Ascending aorta (tissue), 2 donors: ENCODE measurements around the gene COPG2. TPM values are rescaled to one million over a fixed set of nuclear protein-coding genes. Genes with fewer than 3 reads are reported as not detected.
"Not testable (repeated sequence)": the region's sequence is repeated elsewhere in the genome, so short reads cannot be mapped to it uniquely, and the experiment has no call there.

Experiments
- DNase-seq, 2 donors: peaks; one replicate each; pipeline ENCODE4 v3.0.0-alpha.2; 2019; ENCODE audit warnings: low spot score in 2 of 2
- H3K27ac ChIP-seq, 2 donors: fragments of 200-600 bp; sonication (generic); one replicate each; pipeline ENCODE4 v1.5.1; 2016 to 2017; ENCODE audit warnings: mild to moderate bottlenecking in 1 of 2
- H3K27me3 ChIP-seq: fragments of 200-600 bp; sonication (generic); one replicate; pipeline ENCODE4 v1.5.1; 2017
- H3K36me3 ChIP-seq, 2 donors: fragments of 200-600 bp; sonication (generic); one replicate each; pipeline ENCODE4 v1.5.1; 2016
- H3K4me1 ChIP-seq, 2 donors: fragments of 200-600 bp; sonication (generic); one replicate each; pipeline ENCODE4 v1.5.1; 2016 to 2017; ENCODE audit warnings: mild to moderate bottlenecking in 1 of 2
- H3K4me3 ChIP-seq, 2 donors: fragments of 200-600 bp; sonication (generic); one replicate each; pipeline ENCODE4 v1.5.1; 2016 to 2017; ENCODE audit warnings: mild to moderate bottlenecking in 1 of 2
- H3K9me3 ChIP-seq, 2 donors: fragments of 200-600 bp; sonication (generic); one replicate each; pipeline ENCODE4 v1.5.1; 2016
- CTCF ChIP-seq, 3 experiments: fragments of 200-600 bp in 2 of 3; fragments of 450-650 bp in 1 of 3; sonication (generic) in 2 of 3; IDR thresholded peaks; one replicate each; pipeline ENCODE4 v1.5.1; 2016 to 2019; ENCODE audit warnings: antibody characterized with exemption in 3 of 3, mild to moderate bottlenecking in 1 of 3, moderate library complexity in 1 of 3
- intact Hi-C: fragments of 100-400 bp; cut with DNase I; formaldehyde crosslinking; loops from one replicate; pipeline ENCODE4 v1.15.1; 2023
- total RNA-seq: library from RNA; depleted of rRNA; stranded (reverse); fragments of >200 nt; gene quantifications from one replicate; pipeline ENCODE4 v1.1.0, GENCODE V29; 2016

Gene COPG2
- total RNA-seq, 1 donor from 2014 or later: 5.4 TPM

GRCh38 chr7:130543487-130544010 is 125.0 kb downstream of the COPG2 start:
- peaks cover 0 to 9% of the 10 kb centered on the region in 2 donors for H3K36me3 ChIP-seq
- TF ChIP-seq CTCF (IDR thresholded peaks at IDR 0.05): no peak

GRCh38 chr7:130542297-130542696 is 126.3 kb downstream of the COPG2 start:
- H3K4me1 ChIP-seq, intact Hi-C loops, H3K36me3 ChIP-seq, H3K9me3 ChIP-seq, H3K4me3 ChIP-seq, DNase-seq, H3K27me3 ChIP-seq, H3K27ac ChIP-seq: not testable (repeated sequence)

More at GRCh38 chr7:130543487-130544010, 125.0 kb downstream of the COPG2 start:
- DNase-seq: no peak
- intact Hi-C loops: no loop called here
- no peaks in the 10 kb centered on the region for H3K4me1 ChIP-seq
- no peaks in the 10 kb centered on the region for H3K9me3 ChIP-seq
- no peak overlapping the region for H3K27ac ChIP-seq
- no peaks in the 10 kb centered on the region for H3K27me3 ChIP-seq
- H3K4me3 ChIP-seq: no peak overlapping the region

- H3K36me3 ChIP-seq, H3K9me3 ChIP-seq, H3K27ac ChIP-seq, intact Hi-C loops, H3K4me1 ChIP-seq, H3K4me3 ChIP-seq, DNase-seq, H3K27me3 ChIP-seq: not testable (repeated sequence)
These were observed 127.3 kb downstream of the COPG2 start for GRCh38 chr7:130541287-130541686.

- intact Hi-C loops, H3K36me3 ChIP-seq: not testable (repeated sequence)
These were observed 130.7 kb downstream of the COPG2 start for GRCh38 chr7:130537894-130538293.

GRCh38 chr7:130529417-130529816 is 139.1 kb downstream of the COPG2 start:
- no peak for TF ChIP-seq CTCF (IDR thresholded peaks at IDR 0.05)
- Histone ChIP-seq H3K27ac (no peak overlapping the region), H3K9me3 (no peaks in the 10 kb centered on the region), H3K36me3 (peaks cover 7 to 14% of the 10 kb centered on the region in 2 donors), H3K4me1 (no peaks in the 10 kb centered on the region), H3K4me3 (no peak overlapping the region), H3K27me3 (no peaks in the 10 kb centered on the region)
- intact Hi-C loops: no loop called here
- DNase-seq: no peak

More at GRCh38 chr7:130537894-130538293, 130.7 kb downstream of the COPG2 start:
- not testable (repeated sequence) for H3K27me3 ChIP-seq, H3K9me3 ChIP-seq, DNase-seq, H3K4me3 ChIP-seq, H3K4me1 ChIP-seq, H3K27ac ChIP-seq

- H3K4me3 ChIP-seq, intact Hi-C loops, H3K27me3 ChIP-seq, DNase-seq, H3K4me1 ChIP-seq, H3K27ac ChIP-seq, H3K9me3 ChIP-seq: not testable (repeated sequence)
- H3K36me3 ChIP-seq: peaks cover 7 to 14% of the 10 kb centered on the region in 2 donors
These were observed 140.7 kb downstream of the COPG2 start for GRCh38 chr7:130527752-130528355.

- intact Hi-C loops: no loop called here
- H3K27me3 ChIP-seq: no peaks in the 10 kb centered on the region
- no peak for TF ChIP-seq CTCF (IDR thresholded peaks at IDR 0.05)
These were observed 143.9 kb downstream of the COPG2 start for GRCh38 chr7:130524628-130525027.

GRCh38 chr7:130523519-130524125 is 144.9 kb downstream of the COPG2 start:
- H3K4me3 ChIP-seq, intact Hi-C loops, H3K27ac ChIP-seq, H3K4me1 ChIP-seq, DNase-seq, H3K27me3 ChIP-seq, H3K9me3 ChIP-seq, H3K36me3 ChIP-seq: not testable (repeated sequence)

More at GRCh38 chr7:130524628-130525027, 143.9 kb downstream of the COPG2 start:
- no peaks in the 10 kb centered on the region for H3K9me3 ChIP-seq
- no peak overlapping the region for H3K27ac ChIP-seq
- peaks cover 0 to 8% of the 10 kb centered on the region in 2 donors for H3K36me3 ChIP-seq
- H3K4me3 ChIP-seq: no peak overlapping the region
- no peak for DNase-seq
- no peaks in the 10 kb centered on the region for H3K4me1 ChIP-seq
